GM08714 (cell line): ENCODE data around the gene FBXO36.

Experiments
- H3K4me3 ChIP-seq: fragments of 200-500 bp; sonication (Bioruptor generic); 2 replicates; pipeline ENCODE4 v1.5.1; 2014; ENCODE audit warnings: mild to moderate bottlenecking, low read length, inconsistent platforms
- ZNF274 ChIP-seq: IDR thresholded peaks from 2 replicates; pipeline ENCODE4 v1.6.1; 2012; ENCODE audit warnings: mild to moderate bottlenecking, low read depth, low read length

FBXO36 gene

GRCh38 chr2:229980431-229981184, 58.3 kb downstream of the FBXO36 start:
- no peak overlapping the region for H3K4me3 ChIP-seq
- no peak for TF ChIP-seq ZNF274

DNA sequence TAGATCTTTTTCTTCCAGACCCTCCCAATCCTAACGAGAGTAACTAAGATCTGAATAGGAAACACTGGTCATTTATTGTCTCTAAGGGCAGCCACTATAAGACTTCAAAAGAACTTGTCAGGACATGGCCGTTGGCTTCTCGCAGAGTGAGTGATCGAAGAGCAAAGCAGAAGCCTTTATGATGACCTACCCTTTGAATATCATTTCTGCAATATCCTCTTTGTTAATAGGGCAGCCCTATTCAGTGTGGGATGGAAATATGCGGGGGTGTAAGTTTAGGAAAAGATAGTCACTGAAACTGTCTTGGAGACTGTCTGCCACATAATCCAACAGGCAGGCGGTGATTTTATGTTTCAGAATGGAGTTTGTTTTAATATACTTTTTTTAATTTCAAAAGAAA, 70.9 kb downstream of the FBXO36 start:
- TF ChIP-seq ZNF274: no peak
- no peak overlapping the region for H3K4me3 ChIP-seq

GRCh38 chr2:229996320-229996719, 74.0 kb downstream of the FBXO36 start:
- no peak overlapping the region for H3K4me3 ChIP-seq
- no peak for TF ChIP-seq ZNF274

- H3K4me3 ChIP-seq: no peak overlapping the region
- TF ChIP-seq ZNF274: no peak
Measured at GRCh38 chr2:229997565-229997964, 75.3 kb downstream of the FBXO36 start.

GRCh38 chr2:230000118-230000841, 78.0 kb downstream of the FBXO36 start:
- no peak overlapping the region for H3K4me3 ChIP-seq

DNA sequence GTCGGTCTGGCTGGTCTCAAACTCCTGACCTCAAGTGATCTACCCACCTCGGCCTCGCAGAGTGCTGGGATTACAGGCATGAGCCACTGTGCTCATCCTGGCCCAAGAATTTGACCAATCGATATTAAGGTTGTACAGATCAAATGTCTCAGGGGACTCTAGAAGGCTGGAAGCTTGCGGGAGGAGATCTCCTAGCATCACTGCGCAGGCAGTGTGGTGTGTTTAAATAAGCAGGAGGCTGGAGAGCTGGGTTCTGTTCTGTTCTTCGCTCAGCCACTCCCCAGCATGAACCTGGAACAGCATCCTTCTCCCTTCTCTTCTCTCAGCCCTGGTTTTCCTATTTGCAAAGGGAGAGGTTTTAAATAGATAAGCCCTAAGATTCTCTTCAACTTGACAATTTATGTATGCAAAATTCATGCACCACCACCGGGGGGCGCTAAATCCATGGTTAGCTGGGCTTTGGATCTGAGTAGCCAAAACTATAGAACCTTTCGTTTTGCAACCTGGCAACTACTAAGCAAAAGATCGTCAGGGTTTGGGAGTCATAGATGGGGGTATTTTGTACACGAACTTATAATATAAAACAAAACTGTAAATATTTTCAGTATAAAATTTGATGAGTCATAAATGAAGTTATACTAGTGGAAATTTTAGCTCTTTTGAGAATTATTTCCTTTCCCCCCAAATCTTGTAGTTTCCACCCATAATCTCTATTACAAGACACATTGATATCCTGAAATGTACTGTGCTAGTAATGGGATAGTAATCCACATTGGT, 85.8 kb downstream of the FBXO36 start:
- no peak for TF ChIP-seq ZNF274
- H3K4me3 ChIP-seq: no peak overlapping the region

More at GRCh38 chr2:230000118-230000841, 78.0 kb downstream of the FBXO36 start:
- no peak for TF ChIP-seq ZNF274

- no peak overlapping the region for H3K4me3 ChIP-seq
- no peak for TF ChIP-seq ZNF274
Measured at GRCh38 chr2:230008708-230009066, 86.4 kb downstream of the FBXO36 start.

DNA sequence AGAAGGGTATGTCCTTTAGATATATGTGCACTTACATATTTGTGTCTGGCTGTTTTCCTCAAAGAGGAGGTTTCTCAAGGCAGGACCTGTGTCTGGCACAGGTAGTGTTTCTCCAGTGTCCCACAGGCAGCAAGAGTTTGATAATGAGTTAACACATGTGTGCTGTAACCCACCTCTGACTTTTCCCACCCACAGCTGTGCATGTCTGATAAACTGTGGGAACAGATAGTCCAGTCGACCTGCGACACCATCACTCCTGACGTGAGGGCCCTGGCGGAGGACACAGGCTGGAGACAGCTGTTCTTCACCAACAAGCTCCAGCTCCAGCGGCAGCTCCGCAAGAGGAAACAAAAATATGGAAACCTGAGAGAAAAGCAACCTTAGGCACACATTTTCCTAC, 88.2 kb downstream of the FBXO36 start:
- H3K4me3 ChIP-seq: no peak overlapping the region
- TF ChIP-seq ZNF274: no peak

DNA sequence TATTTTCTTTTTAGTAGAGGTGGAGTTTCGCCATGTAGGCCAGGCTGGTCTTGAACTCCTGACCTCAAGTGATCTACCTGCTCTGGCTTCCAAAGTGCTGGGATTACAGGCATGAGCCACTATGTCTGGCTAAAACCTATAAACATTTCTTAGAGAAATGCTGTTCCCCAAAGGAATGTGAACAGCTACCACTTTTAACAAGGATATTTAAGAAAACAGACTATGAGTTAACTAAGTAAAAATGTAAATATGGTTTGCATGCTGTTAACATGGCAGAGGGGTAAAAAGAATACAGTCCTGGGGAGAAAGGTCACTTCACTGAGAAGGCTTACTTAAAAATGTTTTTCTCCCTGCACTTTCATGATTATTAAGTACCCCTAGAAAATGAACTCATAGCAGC, 89.3 kb downstream of the FBXO36 start:
- no peak overlapping the region for H3K4me3 ChIP-seq
- TF ChIP-seq ZNF274: no peak

GRCh38 chr2:230012267-230012884, 90.1 kb downstream of the FBXO36 start:
- no peak overlapping the region for H3K4me3 ChIP-seq
- no peak for TF ChIP-seq ZNF274

DNA sequence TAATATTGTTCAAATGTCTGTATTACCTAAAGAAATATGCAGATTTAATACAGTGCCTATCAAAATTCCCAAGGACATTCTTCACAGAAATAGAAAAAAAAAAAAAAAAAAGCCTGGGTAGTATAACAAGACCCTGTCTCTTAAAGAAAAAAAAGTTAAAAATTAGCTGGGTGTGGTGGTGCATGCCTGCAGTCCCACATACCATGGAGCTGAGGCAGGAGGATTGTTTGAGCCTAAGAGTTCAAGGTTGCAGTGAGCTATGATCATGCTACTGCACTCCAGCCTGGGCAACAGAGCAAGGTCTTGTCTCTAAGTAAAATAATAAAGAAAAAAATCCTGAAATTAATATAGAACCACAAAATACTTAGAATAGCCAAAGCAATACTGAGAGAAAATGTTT, 94.5 kb downstream of the FBXO36 start:
- H3K4me3 ChIP-seq: no peak overlapping the region
- TF ChIP-seq ZNF274: no peak

- no peak for TF ChIP-seq ZNF274
- H3K4me3 ChIP-seq: no peak overlapping the region
Measured at GRCh38 chr2:230018153-230018552, 95.8 kb downstream of the FBXO36 start.

- H3K4me3 ChIP-seq: no peak overlapping the region
- TF ChIP-seq ZNF274: no peak
Measured at GRCh38 chr2:230019742-230020141, 97.4 kb downstream of the FBXO36 start.

DNA sequence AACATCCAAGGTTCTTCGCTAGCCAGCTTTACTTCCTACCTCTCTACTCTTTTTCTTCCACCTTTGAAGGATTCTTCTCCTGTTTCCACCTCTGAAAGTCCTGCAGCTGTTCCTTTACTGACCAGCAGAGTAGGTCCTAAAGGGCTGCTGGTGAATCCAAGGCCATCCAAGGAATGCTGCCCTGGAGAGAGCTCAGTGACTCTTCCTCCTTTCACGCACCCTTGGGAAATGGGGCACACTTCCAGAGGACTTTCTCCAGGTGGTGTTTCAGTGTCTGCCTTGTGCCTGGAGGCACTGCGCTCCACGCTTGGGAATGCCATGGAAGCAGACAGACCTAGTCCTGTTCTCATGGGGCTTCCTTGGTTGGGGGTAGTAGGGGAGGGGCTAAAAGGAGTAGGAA, 101.0 kb downstream of the FBXO36 start:
- H3K4me3 ChIP-seq: no peak overlapping the region
- TF ChIP-seq ZNF274: no peak
